NCI-H1436 treated with DMSO at 0.1 percent for 48 hours (cell line): Measurements from ENCODE around the gene DYRK1A.
"Not testable (repeated sequence)": the region's sequence is repeated elsewhere in the genome, so short reads cannot be mapped to it uniquely, and the experiment has no call there.

Source experiments
- DNase-seq: peaks from one replicate; lab custom pipeline; 2025; lab: John Stamatoyannopoulos, UW

The DYRK1A gene

GRCh38 chr21:37528150-37528937, 161.8 kb downstream of the DYRK1A start:
- DNase-seq, result no peak

- DNase-seq, result no peak
Observed at GRCh38 chr21:37529649-37530048, 163.1 kb downstream of the DYRK1A start.

GRCh38 chr21:37530901-37531351, 164.4 kb downstream of the DYRK1A start:
- no peak for DNase-seq

GRCh38 chr21:37531431-37531932, 164.9 kb downstream of the DYRK1A start:
- no peak for DNase-seq

GRCh38 chr21:37532868-37533780, 166.6 kb downstream of the DYRK1A start:
- peak; percentile 10 for DNase-seq

GRCh38 chr21:37534431-37534830, 167.9 kb downstream of the DYRK1A start:
- DNase-seq, result no peak

- DNase-seq, result no peak
Observed at GRCh38 chr21:37535130-37535529, 168.6 kb downstream of the DYRK1A start.

GRCh38 chr21:37535672-37536071, 169.1 kb downstream of the DYRK1A start:
- no peak for DNase-seq

- DNase-seq, result no peak
Observed at GRCh38 chr21:37536616-37537278, 170.2 kb downstream of the DYRK1A start.

GRCh38 chr21:37537391-37537996, 170.9 kb downstream of the DYRK1A start:
- no peak for DNase-seq

GRCh38 chr21:37538971-37539590, 172.5 kb downstream of the DYRK1A start:
- DNase-seq, result no peak

- not testable (repeated sequence) for DNase-seq
Observed at GRCh38 chr21:37541128-37541527, 174.6 kb downstream of the DYRK1A start.

- DNase-seq, result no peak
Observed at GRCh38 chr21:37542512-37542911, 175.9 kb downstream of the DYRK1A start.

GRCh38 chr21:37546299-37546908, 179.8 kb downstream of the DYRK1A start:
- no peak for DNase-seq

- DNase-seq, result no peak
Observed at GRCh38 chr21:37546949-37547614, 180.5 kb downstream of the DYRK1A start.

GRCh38 chr21:37547615-37548200, 181.1 kb downstream of the DYRK1A start:
- DNase-seq, result no peak

GRCh38 chr21:37548521-37548981, 182.0 kb downstream of the DYRK1A start:
- no peak for DNase-seq

- not testable (repeated sequence) for DNase-seq
Observed at GRCh38 chr21:37549730-37550129, 183.2 kb downstream of the DYRK1A start.

- DNase-seq, result no peak
Observed at GRCh38 chr21:37550157-37550556, 183.6 kb downstream of the DYRK1A start.
